ENCODE measurements around the gene PDLIM7.

- TF ChIP-seq POLR2A (IDR thresholded peaks at IDR 0.05) (no peak), CTCF (IDR thresholded peaks at IDR 0.05) (no peak)
Measured at GRCh38 chr5:177487144-177487543, 10.3 kb downstream of the PDLIM7 start.

All from heart left ventricle (tissue), 13 donors.